MM.1S (cell line): Measurements from ENCODE around the gene YOD1.

ENCODE experiments used
- DNase-seq: peaks from one replicate; pipeline ENCODE4 v3.0.0-alpha.2; 2015
- H2AFZ ChIP-seq: fragments of 300-600 bp; sonication (generic); 2 replicates; pipeline ENCODE4 v1.6.0; 2016; ENCODE audit warnings: antibody characterized with exemption, low read length
- H3F3A ChIP-seq: fragments of 300-600 bp; sonication (generic); 2 replicates; pipeline ENCODE4 v1.6.1; 2016; ENCODE audit warnings: mild to moderate bottlenecking, antibody characterized with exemption, low read length, moderate library complexity, mixed read lengths; ENCODE audit not compliant: insufficient read depth
- H3K27ac ChIP-seq: fragments of 300-600 bp; sonication (generic); 2 replicates; pipeline ENCODE4 v1.5.1; 2016; ENCODE audit warnings: mild to moderate bottlenecking, low read length
- H3K27me3 ChIP-seq: fragments of 300-600 bp; sonication (generic); replicated peaks from 2 replicates; pipeline ENCODE4 v1.6.0; 2016; ENCODE audit warnings: low read length; ENCODE audit not compliant: insufficient read depth
- H3K36me3 ChIP-seq: fragments of 300-600 bp; sonication (generic); replicated peaks from 2 replicates; pipeline ENCODE4 v1.6.1; 2016; ENCODE audit warnings: mild to moderate bottlenecking, low read length, mixed read lengths; ENCODE audit not compliant: insufficient read depth
- H3K4me1 ChIP-seq: fragments of 300-600 bp; sonication (generic); 2 replicates; pipeline ENCODE4 v1.6.1; 2016; ENCODE audit warnings: low read length, mixed read lengths
- H3K4me2 ChIP-seq: fragments of 300-600 bp; sonication (generic); 2 replicates; pipeline ENCODE4 v1.6.0; 2016; ENCODE audit warnings: low read depth, low read length
- H3K4me3 ChIP-seq: fragments of 300-600 bp; sonication (generic); 2 replicates; pipeline ENCODE4 v1.5.1; 2016; ENCODE audit warnings: low read length, mixed read lengths
- H3K79me2 ChIP-seq: fragments of 300-600 bp; sonication (generic); 2 replicates; pipeline ENCODE4 v1.6.1; 2016; ENCODE audit warnings: mixed run types, low read length, mixed read lengths
- H3K9ac ChIP-seq: fragments of 300-600 bp; sonication (generic); 2 replicates; pipeline ENCODE4 v1.6.1; 2016; ENCODE audit warnings: low read length, mixed read lengths
- H3K9me2 ChIP-seq: fragments of 300-600 bp; sonication (generic); replicated peaks from 2 replicates; pipeline ENCODE4 v1.6.1; 2016; ENCODE audit warnings: mild to moderate bottlenecking, low read length, mixed read lengths; ENCODE audit not compliant: insufficient read depth
- H3K9me3 ChIP-seq: fragments of 300-600 bp; sonication (generic); replicated peaks from 2 replicates; pipeline ENCODE4 v1.6.1; 2016; ENCODE audit warnings: mild to moderate bottlenecking, low read length, mixed read lengths; ENCODE audit not compliant: insufficient read depth
- H4K20me1 ChIP-seq: fragments of 300-600 bp; sonication (generic); 2 replicates; pipeline ENCODE4 v1.6.1; 2016; ENCODE audit warnings: mild to moderate bottlenecking, low read length, moderate library complexity, mixed read lengths; ENCODE audit not compliant: insufficient read depth
- CTCF ChIP-seq: fragments of 300-600 bp; sonication (generic); IDR thresholded peaks from 2 replicates; pipeline ENCODE4 v1.5.1; 2016; ENCODE audit warnings: antibody characterized with exemption, low read length, mixed read lengths
- EZH2 ChIP-seq: fragments of 300-600 bp; sonication (generic); optimal IDR thresholded peaks from 2 replicates; pipeline ENCODE3; 2017; ENCODE audit warnings: low read depth, mild to moderate bottlenecking, antibody characterized with exemption, low read length, mixed read lengths
- EZH2phosphoT487 ChIP-seq: fragments of 300-600 bp; sonication (generic); IDR thresholded peaks from 2 replicates; pipeline ENCODE4 v1.6.1; 2018; ENCODE audit warnings: antibody characterized with exemption, low read length

YOD1 gene

DNA sequence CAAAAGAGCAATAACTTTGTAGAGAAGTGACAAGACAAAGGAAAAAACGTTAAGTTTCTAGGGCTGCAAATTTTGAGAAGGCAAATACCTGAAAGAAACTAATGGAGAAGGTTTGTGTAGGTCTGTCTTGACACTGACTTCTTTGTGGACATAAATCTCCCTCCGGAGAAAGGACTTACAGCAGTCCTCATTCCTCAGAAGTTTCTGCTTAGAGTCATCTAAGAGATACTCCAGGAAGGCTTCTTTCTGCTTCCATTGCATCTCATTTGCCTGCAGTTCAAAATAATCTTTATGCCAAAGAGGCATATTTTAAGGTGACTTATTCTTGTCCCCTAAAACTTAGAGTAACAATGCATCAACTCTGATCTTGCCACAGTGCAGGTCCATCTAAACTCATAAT, 33.2 kb upstream of the YOD1 start:
- Histone ChIP-seq H2AFZ (no peak overlapping the region), H3K9me2 (no peaks in the 10 kb centered on the region), H4K20me1 (no peaks in the 10 kb centered on the region), H3K4me2 (no peak overlapping the region), H3K9ac (no peak overlapping the region), H3F3A (no peaks in the 10 kb centered on the region), H3K4me3 (no peak overlapping the region), H3K9me3 (no peaks in the 10 kb centered on the region), H3K4me1 (peaks cover 3% of the 10 kb centered on the region; the same call in 1 of the 2 replicates), H3K27me3 (no peaks in the 10 kb centered on the region), H3K27ac (no peak overlapping the region), H3K79me2 (no peaks in the 10 kb centered on the region), H3K36me3 (no peaks in the 10 kb centered on the region)
- no peak for TF ChIP-seq EZH2
- TF ChIP-seq CTCF, result no peak
- TF ChIP-seq EZH2phosphoT487, result no peak
- DNase-seq, result no peak

DNA sequence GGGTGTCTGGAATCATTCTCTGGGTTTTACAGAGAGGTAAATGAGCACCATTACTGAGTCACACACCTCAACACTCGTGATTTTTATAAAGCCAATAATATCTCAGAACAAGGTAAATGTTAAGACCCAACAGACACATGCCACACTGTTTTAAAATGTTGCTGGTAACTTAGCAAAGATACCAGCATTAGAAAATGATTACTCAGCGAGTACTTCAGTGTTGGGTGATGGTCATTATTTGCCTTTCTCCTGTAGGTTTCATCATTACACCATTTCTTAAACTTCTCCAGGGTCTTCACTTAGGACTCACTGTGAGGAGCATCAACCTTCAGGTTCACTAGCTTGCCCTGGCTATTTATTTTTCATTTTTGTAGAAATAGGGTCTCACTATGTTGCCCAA, 30.8 kb upstream of the YOD1 start:
- H3K27ac ChIP-seq, result no peak overlapping the region
- no peaks in the 10 kb centered on the region for H3K79me2 ChIP-seq
- no peak overlapping the region for H3K4me2 ChIP-seq
- DNase-seq, result no peak
- no peaks in the 10 kb centered on the region for H3F3A ChIP-seq
- H3K4me3 ChIP-seq, result no peak overlapping the region
- H3K9ac ChIP-seq, result no peak overlapping the region
- H3K27me3 ChIP-seq, result no peaks in the 10 kb centered on the region
- no peaks in the 10 kb centered on the region for H3K9me3 ChIP-seq
- H4K20me1 ChIP-seq, result no peaks in the 10 kb centered on the region
- peaks cover 3% of the 10 kb centered on the region; the same call in 1 of the 2 replicates for H3K4me1 ChIP-seq
- H3K9me2 ChIP-seq, result no peaks in the 10 kb centered on the region
- H3K36me3 ChIP-seq, result no peaks in the 10 kb centered on the region
- TF ChIP-seq EZH2phosphoT487 (no peak), EZH2 (no peak), CTCF (no peak)
- H2AFZ ChIP-seq, result no peak overlapping the region

GRCh38 chr1:207081088-207081487, 30.1 kb upstream of the YOD1 start:
- H3K36me3 ChIP-seq, result no peaks in the 10 kb centered on the region
- peaks cover 3% of the 10 kb centered on the region; the same call in 1 of the 2 replicates for H3K4me1 ChIP-seq
- no peak overlapping the region for H2AFZ ChIP-seq
- H3K9me3 ChIP-seq, result no peaks in the 10 kb centered on the region
- no peaks in the 10 kb centered on the region for H4K20me1 ChIP-seq
- no peak for TF ChIP-seq EZH2phosphoT487
- no peak for TF ChIP-seq CTCF
- TF ChIP-seq EZH2, result no peak
- no peak for DNase-seq
- no peak overlapping the region for H3K9ac ChIP-seq
- no peaks in the 10 kb centered on the region for H3K79me2 ChIP-seq
- no peaks in the 10 kb centered on the region for H3K27me3 ChIP-seq
- H3F3A ChIP-seq, result no peaks in the 10 kb centered on the region
- H3K4me2 ChIP-seq, result no peak overlapping the region
- no peak overlapping the region for H3K4me3 ChIP-seq
- no peak overlapping the region for H3K27ac ChIP-seq
- H3K9me2 ChIP-seq, result no peaks in the 10 kb centered on the region
